ENCODE data around the gene KCNMA1.

KCNMA1 gene

GRCh38 chr10:76944640-76945039 lies 693.0 kb downstream of the KCNMA1 start:
- no peak for DNase-seq

- no peak for DNase-seq
Measured at GRCh38 chr10:76942628-76943416, 694.8 kb downstream of the KCNMA1 start.

GRCh38 chr10:76939933-76940468 lies 697.6 kb downstream of the KCNMA1 start:
- DNase-seq = no peak

GRCh38 chr10:76937181-76937600 lies 700.4 kb downstream of the KCNMA1 start:
- DNase-seq = no peak

GRCh38 chr10:76935941-76936613 lies 701.5 kb downstream of the KCNMA1 start:
- no peak for DNase-seq

GRCh38 chr10:76928565-76928964 lies 709.0 kb downstream of the KCNMA1 start:
- DNase-seq = no peak

GRCh38 chr10:76925636-76926405 lies 711.8 kb downstream of the KCNMA1 start:
- no peak for DNase-seq

GRCh38 chr10:76922666-76923065 lies 714.9 kb downstream of the KCNMA1 start:
- DNase-seq = no peak

GRCh38 chr10:76921383-76922010 lies 716.1 kb downstream of the KCNMA1 start:
- DNase-seq = no peak

- no peak for DNase-seq
Measured at GRCh38 chr10:76920581-76920980, 717.0 kb downstream of the KCNMA1 start.

- no peak for DNase-seq
Measured at GRCh38 chr10:76918106-76918505, 719.5 kb downstream of the KCNMA1 start.

- DNase-seq = no peak
Measured at GRCh38 chr10:76917071-76917470, 720.5 kb downstream of the KCNMA1 start.

- DNase-seq = no peak
Measured at GRCh38 chr10:76916536-76916935, 721.1 kb downstream of the KCNMA1 start.

GRCh38 chr10:76915316-76915715 lies 722.3 kb downstream of the KCNMA1 start:
- DNase-seq = no peak

- no peak for DNase-seq
Measured at GRCh38 chr10:76911184-76911583, 726.4 kb downstream of the KCNMA1 start.

- no peak for DNase-seq
Measured at GRCh38 chr10:76910184-76910962, 727.2 kb downstream of the KCNMA1 start.

- no peak for DNase-seq
Measured at GRCh38 chr10:76906256-76906655, 731.4 kb downstream of the KCNMA1 start.

GRCh38 chr10:76905251-76905650 lies 732.4 kb downstream of the KCNMA1 start:
- DNase-seq = no peak

- no peak for DNase-seq
Measured at GRCh38 chr10:76903387-76903945, 734.1 kb downstream of the KCNMA1 start.

- DNase-seq = no peak
Measured at GRCh38 chr10:76902949-76903348, 734.7 kb downstream of the KCNMA1 start.

GRCh38 chr10:76901701-76902100 lies 735.9 kb downstream of the KCNMA1 start:
- DNase-seq = no peak

GRCh38 chr10:76899490-76899889 lies 738.1 kb downstream of the KCNMA1 start:
- DNase-seq = no peak

Measured in activated T-cell treated with anti-CD3 and anti-CD28 coated beads for 4 hours (primary cell).